Endothelial cell of umbilical vein (primary cell): ENCODE data around the gene NADSYN1.

Experiments
- EZH2 ChIP-seq: IDR thresholded peaks from 2 replicates; pipeline ENCODE4 v1.6.1; 2012; ENCODE audit warnings: borderline replicate concordance, low read depth, mild to moderate bottlenecking, moderate library complexity, low read length, inconsistent platforms; ENCODE audit not compliant: severe bottlenecking
- JUN ChIP-seq: IDR thresholded peaks from 2 replicates; pipeline ENCODE4 v1.6.1; 2011; ENCODE audit warnings: borderline replicate concordance, low read depth; ENCODE audit not compliant: insufficient read length, insufficient read depth
- MYC ChIP-seq: IDR thresholded peaks from one replicate; pipeline ENCODE4 v1.6.1; 2011; ENCODE audit warnings: mild to moderate bottlenecking, low read depth, low read length
- POLR2A ChIP-seq: IDR thresholded peaks from 2 replicates; pipeline ENCODE4 v1.6.1; 2012; ENCODE audit warnings: low read depth, mild to moderate bottlenecking, control low read depth, low read length
- POLR2AphosphoS5 ChIP-seq: IDR thresholded peaks from 2 replicates; pipeline ENCODE4 v1.6.1; 2012; ENCODE audit warnings: low read depth, mild to moderate bottlenecking, control low read depth, low read length, moderate library complexity; ENCODE audit not compliant: insufficient read depth
- TF ChIP-seq, protein P1 (sequence below), 2 donors: IDR thresholded peaks; 1 replicate in 1 of 2; 2 replicates in 1 of 2; pipeline ENCODE4 v1.5.1; 2011; ENCODE audit warnings: low read length in 2 of 2, mild to moderate bottlenecking in 2 of 2, moderate library complexity in 2 of 2, control low read depth in 1 of 2, inconsistent platforms in 1 of 2, low read depth in 1 of 2; ENCODE audit not compliant: insufficient read depth in 1 of 2; ENCODE audit errors: extremely low read depth in 1 of 2
- TF ChIP-seq, protein P2 (sequence below): IDR thresholded peaks from 2 replicates; pipeline ENCODE4 v1.6.1; 2011; ENCODE audit not compliant: insufficient read depth, insufficient read length

DNA sequence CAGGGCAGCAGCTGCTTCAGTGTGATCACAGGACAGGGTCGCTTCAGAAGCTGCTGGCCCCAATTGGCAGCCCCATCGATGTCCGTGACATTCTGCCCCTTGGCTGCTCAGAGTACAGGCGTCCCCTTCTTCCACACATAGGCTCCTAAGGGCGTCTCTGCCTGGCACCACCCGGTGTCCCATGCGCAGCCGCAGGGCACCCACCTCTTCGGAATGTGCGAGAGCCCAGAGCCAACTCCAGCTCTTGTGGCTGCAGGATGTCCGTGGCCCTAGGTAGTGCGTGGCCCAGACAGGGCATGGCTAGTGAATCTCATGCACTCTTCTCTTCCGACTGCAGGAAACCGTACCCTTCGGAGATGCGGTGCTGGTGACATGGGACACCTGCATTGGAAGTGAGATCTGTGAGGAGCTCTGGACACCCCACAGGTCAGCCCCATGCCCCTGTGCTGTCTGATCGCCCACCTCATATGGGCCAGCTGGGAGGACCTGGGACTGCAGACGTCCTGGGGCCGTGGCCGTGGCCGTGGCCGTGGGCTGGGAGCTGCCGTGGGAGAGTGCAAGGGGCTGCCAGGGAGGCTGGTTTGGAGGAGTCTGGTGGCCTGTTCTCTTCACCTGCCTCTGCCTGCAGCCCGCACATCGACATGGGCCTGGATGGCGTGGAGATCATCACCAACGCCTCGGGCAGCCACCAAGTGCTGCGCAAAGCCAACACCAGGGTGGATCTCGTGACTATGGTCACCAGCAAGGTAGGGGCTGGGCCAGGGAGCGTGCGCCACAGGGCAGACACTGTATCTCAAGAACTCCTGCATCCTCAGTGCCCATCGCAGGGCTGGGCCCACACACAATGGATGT lies 20.2 kb downstream of the NADSYN1 start:
- TF ChIP-seq POLR2A = no peak
- TF ChIP-seq, protein P1, sequence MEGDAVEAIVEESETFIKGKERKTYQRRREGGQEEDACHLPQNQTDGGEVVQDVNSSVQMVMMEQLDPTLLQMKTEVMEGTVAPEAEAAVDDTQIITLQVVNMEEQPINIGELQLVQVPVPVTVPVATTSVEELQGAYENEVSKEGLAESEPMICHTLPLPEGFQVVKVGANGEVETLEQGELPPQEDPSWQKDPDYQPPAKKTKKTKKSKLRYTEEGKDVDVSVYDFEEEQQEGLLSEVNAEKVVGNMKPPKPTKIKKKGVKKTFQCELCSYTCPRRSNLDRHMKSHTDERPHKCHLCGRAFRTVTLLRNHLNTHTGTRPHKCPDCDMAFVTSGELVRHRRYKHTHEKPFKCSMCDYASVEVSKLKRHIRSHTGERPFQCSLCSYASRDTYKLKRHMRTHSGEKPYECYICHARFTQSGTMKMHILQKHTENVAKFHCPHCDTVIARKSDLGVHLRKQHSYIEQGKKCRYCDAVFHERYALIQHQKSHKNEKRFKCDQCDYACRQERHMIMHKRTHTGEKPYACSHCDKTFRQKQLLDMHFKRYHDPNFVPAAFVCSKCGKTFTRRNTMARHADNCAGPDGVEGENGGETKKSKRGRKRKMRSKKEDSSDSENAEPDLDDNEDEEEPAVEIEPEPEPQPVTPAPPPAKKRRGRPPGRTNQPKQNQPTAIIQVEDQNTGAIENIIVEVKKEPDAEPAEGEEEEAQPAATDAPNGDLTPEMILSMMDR (IDR thresholded peaks at IDR 0.05; ENCODE audit: extremely low read depth in 1 of 2, insufficient read depth in 1 of 2, low read depth in 1 of 2, low read length in 2 of 2) = no peak
- no peak for TF ChIP-seq POLR2AphosphoS5
- no peak for TF ChIP-seq JUN
- no peak for TF ChIP-seq EZH2
- no peak for TF ChIP-seq MYC
- TF ChIP-seq, protein P2, sequence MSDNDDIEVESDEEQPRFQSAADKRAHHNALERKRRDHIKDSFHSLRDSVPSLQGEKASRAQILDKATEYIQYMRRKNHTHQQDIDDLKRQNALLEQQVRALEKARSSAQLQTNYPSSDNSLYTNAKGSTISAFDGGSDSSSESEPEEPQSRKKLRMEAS = no peak
